OCI-LY1 (cell line): ENCODE data around the gene HRH4.

Source experiments
- H2AFZ ChIP-seq: fragments of 200-600 bp; sonication (generic), shearing (Covaris generic); 2 replicates; pipeline ENCODE4 v1.6.0; 2014; ENCODE audit warnings: antibody characterized with exemption, mild to moderate bottlenecking, low read length
- H3F3A ChIP-seq: fragments of 200-600 bp; sonication (generic), shearing (Covaris generic); 2 replicates; pipeline ENCODE4 v1.6.0; 2014; ENCODE audit warnings: mild to moderate bottlenecking, antibody characterized with exemption, low read length, moderate library complexity; ENCODE audit not compliant: insufficient read depth
- H3K27ac ChIP-seq: fragments of 200-600 bp; sonication (generic); 2 replicates; pipeline ENCODE4 v1.5.1; 2014; ENCODE audit warnings: low read length, mixed run types, mild to moderate bottlenecking, low read depth; ENCODE audit not compliant: poor library complexity, severe bottlenecking
- H3K27me3 ChIP-seq: fragments of 200-600 bp; sonication (generic); 2 replicates; pipeline ENCODE4 v1.6.0; 2014; ENCODE audit warnings: antibody characterized with exemption, mild to moderate bottlenecking, low read length, moderate library complexity; ENCODE audit not compliant: insufficient read depth
- H3K36me3 ChIP-seq: fragments of 200-600 bp; sonication (generic); 2 replicates; pipeline ENCODE4 v1.6.1; 2014; ENCODE audit warnings: mild to moderate bottlenecking, antibody characterized with exemption, low read length, moderate library complexity, mixed read lengths; ENCODE audit not compliant: insufficient read depth
- H3K4me1 ChIP-seq: fragments of 200-600 bp; sonication (generic); 2 replicates; pipeline ENCODE4 v1.5.1; 2014; ENCODE audit warnings: mild to moderate bottlenecking, low read length, moderate library complexity; ENCODE audit not compliant: insufficient read depth, severe bottlenecking
- H3K4me2 ChIP-seq: fragments of 200-600 bp; sonication (generic), shearing (Covaris generic); 2 replicates; pipeline ENCODE4 v1.6.1; 2014; ENCODE audit warnings: low read length
- H3K4me3 ChIP-seq: fragments of 200-600 bp; sonication (generic); 2 replicates; pipeline ENCODE4 v1.5.1; 2014; ENCODE audit warnings: low read length, low read depth, mild to moderate bottlenecking, mixed read lengths; ENCODE audit not compliant: poor library complexity, severe bottlenecking
- H3K79me2 ChIP-seq: fragments of 200-600 bp; shearing (Covaris generic); 2 replicates; pipeline ENCODE4 v1.6.1; 2016; ENCODE audit warnings: mixed run types, low read length, mixed read lengths; ENCODE audit not compliant: insufficient read depth
- H3K9ac ChIP-seq: fragments of 200-600 bp; sonication (generic), shearing (Covaris generic); 2 replicates; pipeline ENCODE4 v1.6.1; 2014; ENCODE audit warnings: mild to moderate bottlenecking, low read length, mixed read lengths
- H3K9me2 ChIP-seq: fragments of 200-600 bp; sonication (generic), shearing (Covaris generic); 2 replicates; pipeline ENCODE4 v1.6.1; 2014; ENCODE audit warnings: low read depth, mild to moderate bottlenecking, low read length, mixed read lengths
- H3K9me3 ChIP-seq: fragments of 200-600 bp; shearing (Covaris generic); 2 replicates; pipeline ENCODE4 v1.6.1; 2014; ENCODE audit warnings: low read length, mixed read lengths
- H4K20me1 ChIP-seq: fragments of 200-600 bp; sonication (generic), shearing (Covaris generic); 2 replicates; pipeline ENCODE4 v1.6.0; 2016; ENCODE audit warnings: mild to moderate bottlenecking, low read length; ENCODE audit not compliant: insufficient read depth
- EZH2 ChIP-seq: fragments of 200-600 bp; sonication (generic), shearing (Covaris generic); IDR thresholded peaks from 2 replicates; pipeline ENCODE4 v1.8.0; 2017; ENCODE audit warnings: borderline replicate concordance, mixed run types, mild to moderate bottlenecking, antibody characterized with exemption, low read length, moderate library complexity, mixed read lengths
- TF ChIP-seq, protein P1 (sequence below): fragments of 200-600 bp; sonication (generic), shearing (Covaris generic); IDR thresholded peaks from 2 replicates; pipeline ENCODE4 v1.5.1; 2017; ENCODE audit warnings: mild to moderate bottlenecking, antibody characterized with exemption, low read length, moderate library complexity, mixed read lengths

Gene HRH4

GRCh38 chr18:24460388-24460787, at the start of gene HRH4:
TSS of gene HRH4 (plus strand) at chr18:24460637. CDS start at chr18:24460729, 92 bp downstream.
- no peaks in the 10 kb centered on the region for H3K9me3 ChIP-seq
- H3K36me3 ChIP-seq = no peaks in the 10 kb centered on the region
- H3K9me2 ChIP-seq = no peaks in the 10 kb centered on the region
- H3K27me3 ChIP-seq = no peaks in the 10 kb centered on the region
- H4K20me1 ChIP-seq = no peaks in the 10 kb centered on the region
- H3K4me1 ChIP-seq = no peaks in the 10 kb centered on the region
- H3K4me2 ChIP-seq = no peak within 1 kb of the TSS
- TF ChIP-seq EZH2 = no peak
- TF ChIP-seq, protein P1, sequence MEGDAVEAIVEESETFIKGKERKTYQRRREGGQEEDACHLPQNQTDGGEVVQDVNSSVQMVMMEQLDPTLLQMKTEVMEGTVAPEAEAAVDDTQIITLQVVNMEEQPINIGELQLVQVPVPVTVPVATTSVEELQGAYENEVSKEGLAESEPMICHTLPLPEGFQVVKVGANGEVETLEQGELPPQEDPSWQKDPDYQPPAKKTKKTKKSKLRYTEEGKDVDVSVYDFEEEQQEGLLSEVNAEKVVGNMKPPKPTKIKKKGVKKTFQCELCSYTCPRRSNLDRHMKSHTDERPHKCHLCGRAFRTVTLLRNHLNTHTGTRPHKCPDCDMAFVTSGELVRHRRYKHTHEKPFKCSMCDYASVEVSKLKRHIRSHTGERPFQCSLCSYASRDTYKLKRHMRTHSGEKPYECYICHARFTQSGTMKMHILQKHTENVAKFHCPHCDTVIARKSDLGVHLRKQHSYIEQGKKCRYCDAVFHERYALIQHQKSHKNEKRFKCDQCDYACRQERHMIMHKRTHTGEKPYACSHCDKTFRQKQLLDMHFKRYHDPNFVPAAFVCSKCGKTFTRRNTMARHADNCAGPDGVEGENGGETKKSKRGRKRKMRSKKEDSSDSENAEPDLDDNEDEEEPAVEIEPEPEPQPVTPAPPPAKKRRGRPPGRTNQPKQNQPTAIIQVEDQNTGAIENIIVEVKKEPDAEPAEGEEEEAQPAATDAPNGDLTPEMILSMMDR = no peak
- H3K79me2 ChIP-seq = no peaks in the 10 kb centered on the region
- no peak within 1 kb of the TSS for H2AFZ ChIP-seq
- H3K9ac ChIP-seq = no peak within 1 kb of the TSS
- no peaks in the 10 kb centered on the region for H3F3A ChIP-seq
- no peak within 1 kb of the TSS for H3K4me3 ChIP-seq
- H3K27ac ChIP-seq = no peak within 1 kb of the TSS

DNA sequence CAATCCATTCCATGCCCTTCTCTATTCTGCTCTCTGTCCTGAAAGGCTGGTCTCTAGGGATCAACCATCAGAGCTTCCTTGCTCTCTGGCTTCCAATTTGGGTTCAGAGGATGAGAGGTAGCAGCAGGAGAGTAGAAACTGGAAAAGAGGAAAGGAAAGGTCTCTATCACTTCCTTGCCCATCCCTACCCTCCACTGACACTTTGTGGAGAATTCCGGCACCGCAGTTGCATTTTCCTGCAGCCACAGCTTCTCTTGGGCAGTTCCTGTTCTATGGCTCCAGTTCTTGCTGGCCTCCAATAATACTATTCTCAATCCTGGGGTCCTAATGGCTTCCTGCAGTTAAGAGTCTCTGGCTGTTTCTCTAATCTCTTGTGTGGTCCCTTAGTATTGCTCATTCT, 47.3 kb upstream of the HRH4 start:
- Histone ChIP-seq H3K9me3 (no peaks in the 10 kb centered on the region), H3K4me1 (no peaks in the 10 kb centered on the region), H3K27ac (no peak overlapping the region), H4K20me1 (no peaks in the 10 kb centered on the region), H3K36me3 (no peaks in the 10 kb centered on the region), H3K4me2 (no peak overlapping the region), H3F3A (no peaks in the 10 kb centered on the region), H3K9ac (no peak overlapping the region), H3K27me3 (no peaks in the 10 kb centered on the region), H2AFZ (no peak overlapping the region), H3K9me2 (no peaks in the 10 kb centered on the region), H3K79me2 (no peaks in the 10 kb centered on the region), H3K4me3 (no peak overlapping the region)
- TF ChIP-seq EZH2 = no peak
- TF ChIP-seq, protein P1 = no peak

- no peak overlapping the region for H3K4me3 ChIP-seq
- no peaks in the 10 kb centered on the region for H3K9me2 ChIP-seq
- no peaks in the 10 kb centered on the region for H3K4me1 ChIP-seq
- no peaks in the 10 kb centered on the region for H4K20me1 ChIP-seq
- TF ChIP-seq EZH2 = no peak
- H2AFZ ChIP-seq = no peak overlapping the region
- no peaks in the 10 kb centered on the region for H3F3A ChIP-seq
- no peak overlapping the region for H3K9ac ChIP-seq
- no peak overlapping the region for H3K27ac ChIP-seq
- no peak overlapping the region for H3K4me2 ChIP-seq
- no peaks in the 10 kb centered on the region for H3K36me3 ChIP-seq
- H3K9me3 ChIP-seq = no peaks in the 10 kb centered on the region
- H3K79me2 ChIP-seq = no peaks in the 10 kb centered on the region
- no peaks in the 10 kb centered on the region for H3K27me3 ChIP-seq
Observed at GRCh38 chr18:24414349-24415003, 46.0 kb upstream of the HRH4 start.

GRCh38 chr18:24417480-24417879, 43.0 kb upstream of the HRH4 start:
- Histone ChIP-seq H3K79me2 (no peaks in the 10 kb centered on the region), H3K9ac (no peak overlapping the region), H3F3A (no peaks in the 10 kb centered on the region), H3K9me2 (no peaks in the 10 kb centered on the region), H4K20me1 (no peaks in the 10 kb centered on the region), H2AFZ (no peak overlapping the region), H3K9me3 (no peaks in the 10 kb centered on the region), H3K4me1 (no peaks in the 10 kb centered on the region), H3K27me3 (no peaks in the 10 kb centered on the region), H3K27ac (no peak overlapping the region), H3K36me3 (no peaks in the 10 kb centered on the region), H3K4me3 (no peak overlapping the region), H3K4me2 (no peak overlapping the region)
- TF ChIP-seq, protein P1 = no peak
- no peak for TF ChIP-seq EZH2
